HepG2 (cell line): Measurements from ENCODE around the gene SPART. TPM values are rescaled to one million over a fixed set of nuclear protein-coding genes. Genes with fewer than 3 reads are reported as not detected.

Source experiments
- ATAC-seq: fragments of 200-7000 bp; cut with Tn5 transposase; 3 replicates; pipeline ENCODE4 v1.9.1; 2020; ENCODE audit warnings: mild to moderate bottlenecking, moderate library complexity
- BruUV-seq: library from RNA; stranded (reverse); fragments of 400-500 nt; replicated peaks from 2 replicates; lab custom pipeline; 2021; lab: Mats Ljungman, UMichigan
- CTCF ChIA-PET: fragments of 300-600 bp; formaldehyde crosslinking; extraction: SDS; loops from one replicate; lab custom pipeline; 2021; ENCODE audit warnings: low total read pairs, inconsistent platforms, low intra/inter-chr PET ratio; lab: Yijun Ruan, JAX
- POLR2A ChIA-PET: fragments of 350-600 bp; sonication (Branson Sonifier 250); formaldehyde crosslinking; loops from one replicate; lab custom pipeline; 2020; ENCODE audit warnings: antibody characterized with exemption, inconsistent platforms; lab: Yijun Ruan, JAX
- DNase-seq: peaks from one replicate; pipeline ENCODE4 v3.0.0-alpha.2; 2015; ENCODE audit warnings: low spot score
- FAIRE-seq: peaks from 3 replicates; lab custom pipeline; 2011; peaks lifted over from hg19 to GRCh38; lab: Jason Lieb, UNC
- H2AFZ ChIP-seq: one replicate; pipeline ENCODE4 v1.6.1; 2011; ENCODE audit warnings: low read length, inconsistent platforms
- H3K27ac ChIP-seq: fragments of 300-600 bp; 3 replicates; pipeline ENCODE4 v1.8.0; 2011; ENCODE audit warnings: mixed run types, mild to moderate bottlenecking, mixed read lengths, low read length, inconsistent platforms; ENCODE audit not compliant: insufficient read depth; ENCODE audit errors: extremely low read length
- H3K27me3 ChIP-seq, 2 experiments: fragments of 200-600 bp in 1 of 2; 2 replicates in 1 of 2; 3 replicates in 1 of 2; pipeline versions ENCODE4 v1.6.0 to v1.8.0; 2011; ENCODE audit warnings: low read length in 2 of 2, mild to moderate bottlenecking in 2 of 2, moderate library complexity in 2 of 2, inconsistent platforms in 1 of 2; ENCODE audit not compliant: insufficient read depth in 2 of 2, control insufficient read depth in 1 of 2
- H3K36me3 ChIP-seq, 2 experiments: fragments of 200-600 bp in 1 of 2; replicated peaks in 1 of 2; 2 replicates in 1 of 2; 3 replicates in 1 of 2; pipeline versions ENCODE4 v1.5.1 to v1.8.0; 2011; ENCODE audit warnings: low read length in 2 of 2, inconsistent platforms in 1 of 2; ENCODE audit not compliant: insufficient read depth in 2 of 2, control insufficient read depth in 1 of 2
- H3K4me1 ChIP-seq: 2 replicates; pipeline ENCODE4 v1.5.1; 2012; ENCODE audit warnings: low read length, inconsistent platforms; ENCODE audit not compliant: insufficient read depth
- H3K4me2 ChIP-seq: 2 replicates; pipeline ENCODE4 v1.6.0; 2011; ENCODE audit warnings: low read depth, low read length, inconsistent platforms
- H3K4me3 ChIP-seq, 3 experiments: fragments of 200-600 bp in 1 of 3; sonication (generic), shearing (Covaris generic) in 1 of 3; replicated peaks in 1 of 3; 2 replicates each; pipeline ENCODE4 v1.5.1; 2011 to 2016; ENCODE audit warnings: low read length in 3 of 3, inconsistent platforms in 2 of 3, low read depth in 2 of 3, mild to moderate bottlenecking in 2 of 3, control low read depth in 1 of 3, mixed read lengths in 1 of 3; ENCODE audit not compliant: insufficient read depth in 1 of 3
- H3K79me2 ChIP-seq: one replicate; pipeline ENCODE4 v1.6.1; 2011; ENCODE audit warnings: low read length, inconsistent platforms; ENCODE audit not compliant: insufficient read depth
- H3K9ac ChIP-seq: 2 replicates; pipeline ENCODE4 v1.6.0; 2011; ENCODE audit warnings: mild to moderate bottlenecking, low read depth, low read length, inconsistent platforms; ENCODE audit not compliant: insufficient read depth
- H3K9me3 ChIP-seq: 2 replicates; pipeline ENCODE4 v1.5.1; 2012; ENCODE audit warnings: mild to moderate bottlenecking, low read length
- H4K20me1 ChIP-seq: 2 replicates; pipeline ENCODE4 v1.6.0; 2011; ENCODE audit warnings: inconsistent platforms, mild to moderate bottlenecking, low read length, moderate library complexity; ENCODE audit not compliant: insufficient read depth
- ZFP36 ChIP-seq: fragments of 150-350 bp; IDR thresholded peaks from 2 replicates; pipeline ENCODE4 v1.6.1; 2018; ENCODE audit warnings: borderline replicate concordance, low read length, low read depth; ENCODE audit not compliant: partially characterized antibody
- WGBS: methylation state at CpG from one replicate; pipeline ENCODE4 v1.1.6; 2017; ENCODE audit warnings: low lambda C conversion rate; 5-methylcytosine and 5-hydroxymethylcytosine counted together
- in situ Hi-C: cut with HindIII; loops from 2 replicates; pipeline ENCODE4 v1.10.0; 2017; ENCODE audit warnings: low pct_unique_long_range_greater_than_20kb; ENCODE audit not compliant: extremely low pct_ligation_motif_present
- intact Hi-C: fragments of 100-400 bp; cut with micrococcal nuclease; formaldehyde crosslinking; loops from one replicate; pipeline ENCODE4 v1.10.0; 2022; ENCODE audit not compliant: unreplicated experiment
- polyA plus RNA-seq, 8 experiments: library from polyadenylated mRNA; depleted of rRNA in 3 of 8; stranded (reverse) in 7 of 8; unstranded in 1 of 8; fragments of >200 nt; fragmentation: Illumina TruSeq in 4 of 8; extraction: Trizol in 4 of 8; gene quantifications; 2 replicates each; pipeline versions ENCODE4 v1.2.1 to v1.2.3, GENCODE V29; 2011 to 2016; ENCODE audit warnings: low read depth in 4 of 8, missing spikeins in 1 of 8, mixed read lengths in 1 of 8; ENCODE audit not compliant: insufficient read depth in 1 of 8
- small RNA-seq, 3 experiments: library from RNA; depleted of rRNA; stranded (forward); fragments of <200 nt; gene quantifications; one replicate each; pipeline ENCODE3, GENCODE V24; 2012; ENCODE audit warnings: low read depth in 2 of 3, low replicate concordance in 1 of 3; ENCODE audit not compliant: insufficient read length in 3 of 3, insufficient read depth in 2 of 3
- total RNA-seq, 5 experiments: library from RNA; depleted of rRNA; stranded (reverse); fragments of >200 nt; fragmentation: Illumina TruSeq; extraction: Trizol; gene quantifications; 2 replicates each; pipeline ENCODE4 v1.2.3, GENCODE V29; 2016; ENCODE audit warnings: low read depth in 1 of 5

Gene SPART
- total and polyA plus RNA-seq, 2 of the 13 experiments (the other 11 are each of a cell fraction or from before 2014, with no cell fraction given): 8.9 to 28.8 TPM

GRCh38 chr13:36258831-36259230 is 87.4 kb downstream of the SPART start:
- H3K27ac ChIP-seq: no peak overlapping the region
- H4K20me1 ChIP-seq: no peaks in the 10 kb centered on the region
- POLR2A ChIA-PET: no interaction called here
- TF ChIP-seq ZFP36: no peak
- BruUV-seq: no TSS peak
- H3K9ac ChIP-seq: no peak overlapping the region
- CTCF ChIA-PET: no interaction called here
- no peak overlapping the region for H3K4me3 ChIP-seq
- ATAC-seq: no peak
- intact Hi-C loops: no loop called here
- H3K4me1 ChIP-seq: no peaks in the 10 kb centered on the region
- H3K27me3 ChIP-seq: no peaks in the 10 kb centered on the region
- FAIRE-seq: no peak
- H3K79me2 ChIP-seq: no peaks in the 10 kb centered on the region
- H3K36me3 ChIP-seq: no peaks in the 10 kb centered on the region
- WGBS: 34% methylated on average over 7 of the region's 8 CpGs
- H3K4me2 ChIP-seq: no peak overlapping the region
- no peak overlapping the region for H2AFZ ChIP-seq
- H3K9me3 ChIP-seq: no peaks in the 10 kb centered on the region
- DNase-seq: no peak
- in situ Hi-C loops: no loop called here

Small RNA genes lying within 50 kb of the gene (small RNA-seq; reads per million reads assigned to genes)
- gene RNU6-71P: 0 reads per million in 3 experiments

Other genes starting within 250 kb of the SPART start
- gene DCLK1, start 215.0 kb downstream of the SPART start, total RNA-seq (2016; rRNA removed; fragmentation: Illumina TruSeq; extraction: Trizol): not detected in 2 replicates
- gene DCLK1, start 215.0 kb downstream of the SPART start, polyA plus RNA-seq (2011; rRNA removed): not detected in 2 replicates
- not detected in 2 replicates for gene SOHLH2, start 131.8 kb downstream of the SPART start, total RNA-seq (2016; rRNA removed; fragmentation: Illumina TruSeq; extraction: Trizol)
- 0.07 TPM in 1 of 2 replicates, not detected in the other for gene SOHLH2, start 131.8 kb downstream of the SPART start, polyA plus RNA-seq (2011; rRNA removed)
- gene CCDC169, start 48.6 kb downstream of the SPART start, total RNA-seq (2016; rRNA removed; fragmentation: Illumina TruSeq; extraction: Trizol): 0.33 and 0.38 TPM in 2 replicates
- gene CCDC169, start 48.6 kb downstream of the SPART start, polyA plus RNA-seq (2011; rRNA removed): 0.25 and 0.27 TPM in 2 replicates
- gene CCNA1, start 86.1 kb upstream of the SPART start, total RNA-seq (2016; rRNA removed; fragmentation: Illumina TruSeq; extraction: Trizol): not detected in 2 replicates
- not detected in 2 replicates for gene CCNA1, start 86.1 kb upstream of the SPART start, polyA plus RNA-seq (2011; rRNA removed)